ENCODE measurements around the gene TMEM14B. TPM values are rescaled to one million over a fixed set of nuclear protein-coding genes. Genes with fewer than 3 reads are reported as not detected.
"Not testable (repeated sequence)": the region's sequence is repeated elsewhere in the genome, so short reads cannot be mapped to it uniquely, and the experiment has no call there.

Gene TMEM14B
- total RNA-seq, 1 donor from 2014 or later = 52.7 TPM

GRCh38 chr6:10749734-10750133 is 2.1 kb downstream of the TMEM14B start:
- Mint-ChIP-seq H3K27me3 (no peaks in the 10 kb centered on the region), H3K9me3 (ENCODE audit: low read depth) (no peaks in the 10 kb centered on the region), H3K27ac (peak overlapping the region; percentile 94), H3K36me3 (ENCODE audit: insufficient read depth) (peaks cover 13% of the 10 kb centered on the region), H3K4me3 (ENCODE audit: low read depth) (peak overlapping the region; percentile 96), H3K4me1 (ENCODE audit: low read depth) (peaks cover 32% of the 10 kb centered on the region)
- no peak for DNase-seq (ENCODE audit: low spot score, unreplicated experiment)
- TF ChIP-seq, protein P1, sequence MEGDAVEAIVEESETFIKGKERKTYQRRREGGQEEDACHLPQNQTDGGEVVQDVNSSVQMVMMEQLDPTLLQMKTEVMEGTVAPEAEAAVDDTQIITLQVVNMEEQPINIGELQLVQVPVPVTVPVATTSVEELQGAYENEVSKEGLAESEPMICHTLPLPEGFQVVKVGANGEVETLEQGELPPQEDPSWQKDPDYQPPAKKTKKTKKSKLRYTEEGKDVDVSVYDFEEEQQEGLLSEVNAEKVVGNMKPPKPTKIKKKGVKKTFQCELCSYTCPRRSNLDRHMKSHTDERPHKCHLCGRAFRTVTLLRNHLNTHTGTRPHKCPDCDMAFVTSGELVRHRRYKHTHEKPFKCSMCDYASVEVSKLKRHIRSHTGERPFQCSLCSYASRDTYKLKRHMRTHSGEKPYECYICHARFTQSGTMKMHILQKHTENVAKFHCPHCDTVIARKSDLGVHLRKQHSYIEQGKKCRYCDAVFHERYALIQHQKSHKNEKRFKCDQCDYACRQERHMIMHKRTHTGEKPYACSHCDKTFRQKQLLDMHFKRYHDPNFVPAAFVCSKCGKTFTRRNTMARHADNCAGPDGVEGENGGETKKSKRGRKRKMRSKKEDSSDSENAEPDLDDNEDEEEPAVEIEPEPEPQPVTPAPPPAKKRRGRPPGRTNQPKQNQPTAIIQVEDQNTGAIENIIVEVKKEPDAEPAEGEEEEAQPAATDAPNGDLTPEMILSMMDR (IDR thresholded peaks at IDR 0.05; ENCODE audit: unreplicated experiment) = no peak

- not testable (repeated sequence) for DNase-seq (ENCODE audit: low spot score, unreplicated experiment); H3K9me3 Mint-ChIP-seq (ENCODE audit: low read depth); H3K27me3 Mint-ChIP-seq; H3K4me3 Mint-ChIP-seq (ENCODE audit: low read depth)
- peaks cover 18% of the 10 kb centered on the region for H3K36me3 Mint-ChIP-seq (ENCODE audit: insufficient read depth)
- H3K4me1 Mint-ChIP-seq (ENCODE audit: low read depth) = peaks cover 32% of the 10 kb centered on the region
- H3K27ac Mint-ChIP-seq = peak overlapping the region; percentile 81
These were observed 3.0 kb downstream of the TMEM14B start for GRCh38 chr6:10750568-10750967.

DNA sequence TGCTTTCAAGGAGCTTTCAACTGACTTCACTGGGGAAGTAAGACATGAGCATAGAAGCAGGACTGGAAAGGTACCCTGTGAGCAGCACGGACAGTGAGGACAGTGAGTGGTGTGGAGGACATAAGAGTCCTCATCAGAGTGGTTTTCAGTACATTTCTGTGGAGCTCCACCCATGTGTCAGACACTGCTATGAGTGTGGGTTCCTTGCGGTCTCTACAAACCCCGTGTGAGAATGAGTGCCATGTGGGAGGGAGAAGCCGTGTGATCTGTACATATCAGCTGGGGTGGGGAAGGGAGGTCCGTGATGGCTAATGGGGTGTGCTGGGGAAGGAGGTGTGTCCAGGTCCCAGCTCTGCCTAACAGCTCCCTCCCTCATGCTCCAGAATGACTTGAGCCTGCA is 4.2 kb downstream of the TMEM14B start:
- Mint-ChIP-seq H3K36me3 (ENCODE audit: insufficient read depth) (peaks cover 24% of the 10 kb centered on the region), H3K4me1 (ENCODE audit: low read depth) (peaks cover 30% of the 10 kb centered on the region)
- not testable (repeated sequence) for H3K27me3 Mint-ChIP-seq; H3K9me3 Mint-ChIP-seq (ENCODE audit: low read depth); H3K4me3 Mint-ChIP-seq (ENCODE audit: low read depth); H3K27ac Mint-ChIP-seq; DNase-seq (ENCODE audit: low spot score, unreplicated experiment)

GRCh38 chr6:10756085-10756484 is 8.5 kb downstream of the TMEM14B start:
- TF ChIP-seq, protein P1 (IDR thresholded peaks at IDR 0.05; ENCODE audit: unreplicated experiment) = no peak
- H3K4me3 Mint-ChIP-seq (ENCODE audit: low read depth) = no peak overlapping the region
- H3K27me3 Mint-ChIP-seq = no peaks in the 10 kb centered on the region
- no peak for DNase-seq (ENCODE audit: low spot score, unreplicated experiment)
- H3K36me3 Mint-ChIP-seq (ENCODE audit: insufficient read depth) = peaks cover 38% of the 10 kb centered on the region
- H3K9me3 Mint-ChIP-seq (ENCODE audit: low read depth) = no peaks in the 10 kb centered on the region
- no peak overlapping the region for H3K27ac Mint-ChIP-seq
- H3K4me1 Mint-ChIP-seq (ENCODE audit: low read depth) = peaks cover 2% of the 10 kb centered on the region

DNA sequence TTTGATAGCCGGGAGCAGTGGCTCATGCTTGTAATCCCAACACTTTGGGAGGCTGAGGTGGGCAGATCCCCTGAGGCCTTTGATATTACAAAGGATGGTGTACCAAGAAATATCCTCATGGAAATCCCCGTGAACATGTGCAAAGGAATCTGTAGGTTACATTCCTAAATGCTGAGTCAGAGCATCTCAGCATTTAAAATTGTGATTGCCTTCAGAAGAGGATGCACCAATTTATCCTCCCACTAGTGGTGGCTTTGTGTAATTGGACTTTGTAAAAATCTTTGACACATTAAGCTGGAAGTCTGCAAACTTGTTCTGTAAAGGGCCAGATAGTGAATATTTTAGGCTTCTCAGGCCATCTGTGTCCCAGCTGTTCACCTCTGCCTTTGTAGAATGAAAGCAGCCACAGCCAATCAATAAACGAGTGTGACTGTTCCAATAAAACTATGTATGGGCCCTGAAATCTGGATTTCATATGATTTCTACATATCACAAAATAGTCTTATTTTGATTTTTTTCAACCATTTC is 11.8 kb downstream of the TMEM14B start:
- no peak overlapping the region for H3K4me3 Mint-ChIP-seq (ENCODE audit: low read depth)
- peaks cover 28% of the 10 kb centered on the region for H3K36me3 Mint-ChIP-seq (ENCODE audit: insufficient read depth)
- H3K9me3 Mint-ChIP-seq (ENCODE audit: low read depth) = no peaks in the 10 kb centered on the region
- no peak for DNase-seq (ENCODE audit: low spot score, unreplicated experiment)
- peaks cover 3% of the 10 kb centered on the region for H3K4me1 Mint-ChIP-seq (ENCODE audit: low read depth)
- TF ChIP-seq, protein P1 (IDR thresholded peaks at IDR 0.05; ENCODE audit: unreplicated experiment) = peak; percentile 55
- no peaks in the 10 kb centered on the region for H3K27me3 Mint-ChIP-seq
- peak overlapping the region; percentile 94 for H3K27ac Mint-ChIP-seq

DNA sequence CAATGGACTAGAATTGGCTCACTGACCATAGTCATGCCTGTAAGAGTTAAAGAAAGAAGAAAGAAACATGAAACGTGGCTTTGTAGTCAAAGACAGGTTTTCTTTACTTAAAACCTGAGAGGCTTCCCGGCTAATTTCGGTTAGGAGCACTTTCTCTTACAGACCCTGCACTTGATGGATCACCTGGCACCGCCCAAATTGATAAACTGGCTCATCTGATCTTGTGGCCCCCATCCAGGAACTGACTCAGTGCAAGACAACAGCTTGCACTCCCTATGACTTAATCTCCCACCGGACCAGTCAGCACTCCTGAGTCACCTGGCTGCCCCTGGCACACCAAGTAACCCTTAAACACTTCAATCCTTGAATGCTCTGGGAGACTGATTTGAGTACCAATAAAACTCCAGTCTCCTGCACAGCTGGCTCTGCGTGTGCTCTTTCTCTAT is 12.3 kb downstream of the TMEM14B start:
- H3K36me3 Mint-ChIP-seq (ENCODE audit: insufficient read depth) = peaks cover 27% of the 10 kb centered on the region
- TF ChIP-seq, protein P1 (IDR thresholded peaks at IDR 0.05; ENCODE audit: unreplicated experiment) = no peak
- H3K27ac Mint-ChIP-seq = no peak overlapping the region
- H3K4me3 Mint-ChIP-seq (ENCODE audit: low read depth) = no peak overlapping the region
- H3K9me3 Mint-ChIP-seq (ENCODE audit: low read depth) = no peaks in the 10 kb centered on the region
- H3K27me3 Mint-ChIP-seq = no peaks in the 10 kb centered on the region
- DNase-seq (ENCODE audit: low spot score, unreplicated experiment) = no peak
- peaks cover 3% of the 10 kb centered on the region for H3K4me1 Mint-ChIP-seq (ENCODE audit: low read depth)

Data from progenitor cell of endocrine pancreas (in vitro differentiated cells).